Stimulated activated naive CD8-positive, alpha-beta T cell treated with anti-CD3 and anti-CD28 coated beads, Interleukin-15, Interleukin-2, amounts not matched to agents 100 ng/mL and 50 ng/mL, for 24 hours (primary cell): ENCODE results near the gene DNAJC17.

Source experiments
- H3K27ac Mint-ChIP-seq: one replicate; pipeline ENCODE4 v1.8.0; 2021; ENCODE audit warnings: mild to moderate bottlenecking, mixed read lengths
- H3K27me3 Mint-ChIP-seq: one replicate; pipeline ENCODE4 v1.8.0; 2021; ENCODE audit warnings: mixed read lengths
- H3K36me3 Mint-ChIP-seq: one replicate; pipeline ENCODE4 v1.8.0; 2021; ENCODE audit warnings: low read depth, mixed read lengths
- H3K4me1 Mint-ChIP-seq: one replicate; pipeline ENCODE4 v1.8.0; 2021; ENCODE audit warnings: low read depth, mixed read lengths
- H3K4me3 Mint-ChIP-seq: one replicate; pipeline ENCODE4 v1.8.0; 2021; ENCODE audit warnings: mild to moderate bottlenecking, mixed read lengths
- H3K9me3 Mint-ChIP-seq: one replicate; pipeline ENCODE4 v1.8.0; 2021; ENCODE audit warnings: mixed read lengths

Gene DNAJC17

GRCh38 chr15:40768521-40769273 lies 38.6 kb downstream of the DNAJC17 start:
- Mint-ChIP-seq H3K4me3 (peak overlapping the region; percentile 63), H3K36me3 (peaks cover 10% of the 10 kb centered on the region), H3K27ac (peak overlapping the region; percentile 91), H3K9me3 (no peaks in the 10 kb centered on the region), H3K27me3 (no peaks in the 10 kb centered on the region), H3K4me1 (peaks cover 50% of the 10 kb centered on the region)

DNA sequence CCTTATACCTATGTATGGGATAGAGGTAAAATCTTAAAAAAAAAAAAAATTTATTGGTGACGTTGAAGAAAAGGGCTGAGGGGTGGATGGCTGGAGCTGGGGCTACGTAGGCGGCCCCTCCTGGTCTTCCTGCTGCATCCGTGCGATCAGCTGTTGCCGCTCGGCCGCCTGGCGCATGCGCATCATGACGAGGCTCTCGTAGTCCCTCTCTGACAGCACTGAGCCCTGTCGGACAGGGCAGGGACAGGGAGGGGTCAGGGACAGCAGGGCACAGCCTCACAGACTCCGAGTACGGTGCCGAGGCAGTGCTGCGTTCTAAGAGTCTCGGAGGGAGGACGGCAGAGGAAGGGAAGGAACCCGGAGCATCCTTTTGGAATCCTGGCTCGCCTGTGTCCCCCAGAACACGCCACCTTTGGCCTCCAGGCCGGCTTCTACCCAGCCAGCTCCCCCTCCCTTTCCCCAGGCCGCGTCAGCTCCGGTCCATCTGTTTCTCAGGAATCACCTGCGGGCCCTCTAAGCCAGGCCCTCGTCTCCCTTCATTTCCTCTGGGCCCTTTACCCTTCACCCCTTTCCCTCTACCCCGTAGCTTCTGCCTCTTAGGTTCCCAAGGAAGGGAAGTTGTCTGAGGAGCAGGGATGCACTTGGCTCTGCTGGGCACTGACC lies 39.3 kb downstream of the DNAJC17 start:
- H3K27ac Mint-ChIP-seq = no peak overlapping the region
- no peaks in the 10 kb centered on the region for H3K27me3 Mint-ChIP-seq
- peaks cover 6% of the 10 kb centered on the region for H3K36me3 Mint-ChIP-seq
- H3K9me3 Mint-ChIP-seq = no peaks in the 10 kb centered on the region
- peaks cover 57% of the 10 kb centered on the region for H3K4me1 Mint-ChIP-seq
- no peak overlapping the region for H3K4me3 Mint-ChIP-seq

DNA sequence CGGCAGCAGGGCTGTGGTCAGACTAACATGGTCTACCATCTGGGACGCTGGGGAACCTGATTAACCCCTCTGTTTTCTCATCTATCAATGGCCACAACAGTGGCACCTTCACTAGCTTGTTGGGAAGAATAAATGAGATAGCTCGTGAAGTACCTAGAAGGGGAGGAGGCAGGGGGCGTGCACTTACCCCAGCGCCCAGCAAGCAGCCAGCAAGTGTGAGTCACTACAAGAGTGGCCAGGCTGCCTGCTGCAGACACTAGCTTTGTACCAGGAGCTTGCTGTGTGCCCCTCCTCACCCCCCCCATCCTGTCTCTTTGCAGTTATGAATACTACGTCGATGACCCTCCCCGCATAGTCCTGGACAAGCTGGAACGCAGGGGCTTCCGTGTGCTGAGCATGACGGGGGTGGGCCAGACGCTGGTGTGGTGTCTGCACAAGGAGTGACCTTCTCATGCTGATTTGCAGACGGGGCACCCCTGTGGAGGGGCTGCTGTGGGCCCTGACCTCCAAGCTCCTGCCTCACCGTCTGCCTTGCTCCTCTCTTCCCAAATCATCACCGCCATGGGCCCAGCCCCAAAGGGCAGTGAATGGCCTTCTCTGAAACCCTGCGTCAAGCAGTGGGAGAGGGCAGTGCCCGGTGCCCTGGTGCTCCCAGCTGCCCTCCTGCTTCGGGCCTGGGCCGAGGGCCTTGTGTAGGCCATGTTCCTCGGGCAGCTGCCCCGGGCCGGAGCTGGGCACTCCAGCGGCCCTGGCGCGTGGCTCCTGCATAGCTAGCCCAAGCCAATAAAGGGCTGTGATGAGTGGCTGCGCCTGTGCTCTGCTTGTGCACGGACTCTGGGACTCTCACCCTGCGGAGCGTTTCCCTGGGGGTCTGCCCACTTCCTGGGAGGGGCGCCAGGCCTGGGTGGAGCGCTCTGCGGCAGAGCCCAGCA lies 40.1 kb downstream of the DNAJC17 start:
- no peak overlapping the region for H3K4me3 Mint-ChIP-seq
- H3K27ac Mint-ChIP-seq = no peak overlapping the region
- H3K9me3 Mint-ChIP-seq = no peaks in the 10 kb centered on the region
- no peaks in the 10 kb centered on the region for H3K27me3 Mint-ChIP-seq
- peaks cover 6% of the 10 kb centered on the region for H3K36me3 Mint-ChIP-seq
- H3K4me1 Mint-ChIP-seq = peaks cover 60% of the 10 kb centered on the region

DNA sequence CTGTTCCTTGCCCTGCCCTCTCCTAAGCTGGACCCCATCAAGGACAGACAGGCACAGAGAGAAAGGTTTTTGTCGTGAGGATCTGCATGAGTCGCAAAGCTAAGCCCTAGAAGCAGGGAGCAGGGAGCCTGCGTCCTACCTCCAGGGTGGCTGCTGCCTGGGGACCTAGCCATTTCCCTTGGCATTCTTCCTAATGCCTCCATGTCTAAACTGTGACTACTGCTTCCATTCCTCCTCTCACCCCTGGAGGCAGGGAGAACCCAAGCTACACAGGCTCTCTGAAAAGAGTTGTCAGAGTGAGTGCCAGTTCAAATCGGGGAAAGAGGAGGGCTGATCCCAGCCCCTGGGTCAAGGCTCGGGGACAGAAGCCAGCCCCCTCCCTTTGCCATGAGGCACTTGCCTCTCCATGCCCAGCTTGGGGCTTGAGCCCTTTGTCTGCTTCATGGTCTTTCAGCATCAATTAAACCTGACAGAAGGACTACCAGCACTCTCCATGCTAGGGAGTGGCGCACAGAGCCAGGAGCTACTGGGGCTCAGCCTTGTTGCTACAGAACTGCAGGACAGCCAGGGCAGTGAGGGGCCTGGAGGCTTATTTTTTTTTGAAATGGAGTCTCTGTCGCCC lies 41.0 kb downstream of the DNAJC17 start:
- peaks cover 6% of the 10 kb centered on the region for H3K36me3 Mint-ChIP-seq
- no peak overlapping the region for H3K4me3 Mint-ChIP-seq
- H3K4me1 Mint-ChIP-seq = peaks cover 60% of the 10 kb centered on the region
- H3K9me3 Mint-ChIP-seq = no peaks in the 10 kb centered on the region
- no peaks in the 10 kb centered on the region for H3K27me3 Mint-ChIP-seq
- no peak overlapping the region for H3K27ac Mint-ChIP-seq

- H3K4me1 Mint-ChIP-seq = peaks cover 48% of the 10 kb centered on the region
- no peaks in the 10 kb centered on the region for H3K9me3 Mint-ChIP-seq
- H3K36me3 Mint-ChIP-seq = peaks cover 6% of the 10 kb centered on the region
- peak overlapping the region; percentile 81 for H3K4me3 Mint-ChIP-seq
- no peaks in the 10 kb centered on the region for H3K27me3 Mint-ChIP-seq
- peak overlapping the region; percentile 90 for H3K27ac Mint-ChIP-seq
Measured at GRCh38 chr15:40764629-40765103, 42.6 kb downstream of the DNAJC17 start.

GRCh38 chr15:40763801-40764628 lies 43.3 kb downstream of the DNAJC17 start, which contains the start of gene GCHFR:
TSS of gene GCHFR (plus strand) at chr15:40764068. CDS start at chr15:40764181, 113 bp downstream.
- H3K36me3 Mint-ChIP-seq = peaks cover 6% of the 10 kb centered on the region
- peak within 1 kb of the TSS; percentile 90 for H3K27ac Mint-ChIP-seq
- peak within 1 kb of the TSS; percentile 81 for H3K4me3 Mint-ChIP-seq
- no peaks in the 10 kb centered on the region for H3K27me3 Mint-ChIP-seq
- peaks cover 41% of the 10 kb centered on the region for H3K4me1 Mint-ChIP-seq
- no peaks in the 10 kb centered on the region for H3K9me3 Mint-ChIP-seq

DNA sequence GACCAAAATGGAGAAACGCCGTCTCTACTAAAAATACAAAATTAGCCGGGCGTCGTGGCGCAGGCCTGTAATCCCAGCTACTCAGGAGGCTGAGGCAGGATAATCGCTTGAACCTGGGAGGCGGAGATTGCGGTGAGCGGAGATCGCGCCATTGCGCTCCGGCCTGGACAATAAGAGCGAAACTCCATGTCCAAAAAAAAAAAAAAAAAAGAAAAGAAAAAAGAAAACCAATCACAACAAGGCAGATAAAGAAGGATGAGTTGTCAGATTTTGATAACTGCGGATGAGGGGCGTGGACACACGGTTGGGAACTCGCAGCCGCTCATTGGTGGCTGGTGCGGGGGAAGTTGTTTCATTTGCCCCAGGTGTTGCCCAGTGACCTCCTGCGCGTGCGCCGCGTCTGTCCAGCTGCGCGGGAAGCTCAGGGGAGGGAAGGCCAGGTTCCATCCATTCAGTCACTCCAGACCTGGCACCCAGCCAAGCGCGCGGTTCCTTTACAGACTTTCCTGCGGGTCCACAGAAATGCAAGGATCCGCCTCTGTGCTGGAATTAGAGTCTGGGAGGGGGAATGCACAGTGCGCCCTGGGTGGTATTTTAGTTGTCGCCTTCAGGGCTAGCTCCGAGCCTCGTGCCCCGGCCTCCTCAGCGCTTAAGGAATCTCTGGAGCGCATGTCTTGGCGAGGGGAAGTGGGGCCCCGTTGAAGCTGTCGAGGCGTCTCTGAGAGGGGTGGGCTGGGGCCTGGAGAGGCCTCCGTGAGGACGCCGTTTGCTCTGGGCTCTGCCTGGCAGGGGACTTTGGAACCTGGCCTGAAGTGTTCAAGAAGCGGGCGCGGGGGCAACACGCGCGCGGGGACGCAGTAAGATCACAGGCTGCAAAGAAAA lies 44.1 kb downstream of the DNAJC17 start:
- H3K4me3 Mint-ChIP-seq = peak overlapping the region; percentile 81
- peaks cover 33% of the 10 kb centered on the region for H3K4me1 Mint-ChIP-seq
- peak overlapping the region; percentile 77 for H3K27ac Mint-ChIP-seq
- H3K9me3 Mint-ChIP-seq = no peaks in the 10 kb centered on the region
- H3K27me3 Mint-ChIP-seq = no peaks in the 10 kb centered on the region
- H3K36me3 Mint-ChIP-seq = peaks cover 4% of the 10 kb centered on the region

DNA sequence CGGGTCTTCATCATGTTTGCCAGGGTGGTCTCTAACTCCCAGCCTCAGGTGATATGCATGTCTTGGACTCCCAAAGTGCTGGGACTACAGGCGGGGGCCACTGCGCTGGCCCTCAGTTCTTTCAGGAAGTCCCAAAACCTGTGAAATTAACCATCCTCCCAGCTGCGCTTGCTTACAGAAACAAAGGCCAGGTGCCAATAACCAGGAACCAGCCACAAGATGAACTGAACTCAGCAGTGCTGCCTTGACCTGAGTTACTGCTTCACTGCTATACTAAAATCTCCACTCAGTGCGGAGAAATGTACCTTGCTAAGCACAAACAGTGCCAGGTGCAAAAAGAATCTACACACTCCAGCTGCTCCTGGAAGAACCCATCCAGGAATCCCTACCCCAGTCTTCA lies 47.3 kb downstream of the DNAJC17 start:
- H3K36me3 Mint-ChIP-seq = no peaks in the 10 kb centered on the region
- H3K4me3 Mint-ChIP-seq = no peak overlapping the region
- peaks cover 29% of the 10 kb centered on the region for H3K4me1 Mint-ChIP-seq
- no peaks in the 10 kb centered on the region for H3K9me3 Mint-ChIP-seq
- H3K27me3 Mint-ChIP-seq = no peaks in the 10 kb centered on the region
- H3K27ac Mint-ChIP-seq = no peak overlapping the region

DNA sequence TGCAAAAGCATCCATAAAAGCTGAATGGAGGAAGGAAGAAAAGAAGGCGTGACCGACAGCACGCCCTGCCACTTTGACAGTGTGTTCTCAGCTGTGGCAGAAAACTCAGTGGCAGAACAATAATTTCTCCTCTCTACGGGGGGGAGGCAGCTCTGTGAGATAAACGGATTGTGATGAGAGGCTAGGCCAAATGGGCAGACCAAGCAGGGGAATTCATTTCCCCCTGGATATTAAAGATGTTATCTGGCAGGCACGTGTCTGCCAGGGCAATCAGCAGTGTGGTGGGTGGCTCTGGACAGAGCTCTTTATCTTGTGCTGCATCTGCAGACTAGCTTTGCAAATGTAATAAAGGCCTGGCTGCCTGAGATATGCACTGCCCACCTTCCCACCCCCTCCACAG lies 50.3 kb downstream of the DNAJC17 start:
- no peaks in the 10 kb centered on the region for H3K9me3 Mint-ChIP-seq
- peaks cover 33% of the 10 kb centered on the region for H3K4me1 Mint-ChIP-seq
- H3K27me3 Mint-ChIP-seq = no peaks in the 10 kb centered on the region
- no peak overlapping the region for H3K27ac Mint-ChIP-seq
- peak overlapping the region; percentile 27 for H3K4me3 Mint-ChIP-seq
- H3K36me3 Mint-ChIP-seq = peaks cover 8% of the 10 kb centered on the region

GRCh38 chr15:40755812-40756208 lies 51.5 kb downstream of the DNAJC17 start:
- Mint-ChIP-seq H3K27ac (peak overlapping the region; percentile 97), H3K4me3 (peak overlapping the region; percentile 89), H3K27me3 (no peaks in the 10 kb centered on the region), H3K36me3 (peaks cover 18% of the 10 kb centered on the region), H3K9me3 (no peaks in the 10 kb centered on the region), H3K4me1 (peaks cover 33% of the 10 kb centered on the region)

- H3K36me3 Mint-ChIP-seq = peaks cover 23% of the 10 kb centered on the region
- H3K27ac Mint-ChIP-seq = peak within 1 kb of the TSS; percentile 97
- peak within 1 kb of the TSS; percentile 89 for H3K4me3 Mint-ChIP-seq
- peaks cover 33% of the 10 kb centered on the region for H3K4me1 Mint-ChIP-seq
- no peaks in the 10 kb centered on the region for H3K9me3 Mint-ChIP-seq
- no peaks in the 10 kb centered on the region for H3K27me3 Mint-ChIP-seq
Measured at GRCh38 chr15:40754883-40755811, 52.1 kb downstream of the DNAJC17 start, which contains the start of gene RMDN3. TSS of gene RMDN3 (minus strand) at chr15:40755254. CDS start at chr15:40754783, 471 bp downstream.

DNA sequence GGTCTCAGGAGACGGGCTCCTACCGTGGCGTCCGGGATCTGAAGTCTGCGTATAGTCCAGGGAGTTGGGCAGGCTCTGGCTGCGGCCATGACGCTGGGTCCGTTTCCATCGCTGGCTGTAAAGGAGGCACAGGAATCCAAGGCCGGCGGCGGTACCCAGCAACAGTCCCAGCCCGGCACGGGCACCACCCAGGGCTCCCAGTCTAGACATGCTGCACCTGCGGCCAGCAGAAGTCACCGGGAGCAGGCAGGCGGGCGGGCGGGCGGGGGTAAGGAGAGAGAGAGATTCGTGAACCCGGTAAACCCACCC lies 52.7 kb downstream of the DNAJC17 start:
- no peaks in the 10 kb centered on the region for H3K27me3 Mint-ChIP-seq
- H3K4me1 Mint-ChIP-seq = peaks cover 33% of the 10 kb centered on the region
- H3K27ac Mint-ChIP-seq = peak overlapping the region; percentile 97
- peaks cover 26% of the 10 kb centered on the region for H3K36me3 Mint-ChIP-seq
- H3K9me3 Mint-ChIP-seq = no peaks in the 10 kb centered on the region
- H3K4me3 Mint-ChIP-seq = peak overlapping the region; percentile 89
